Measurements from ENCODE around the gene DMKN. TPM values are rescaled to one million over a fixed set of nuclear protein-coding genes. Genes with fewer than 3 reads are reported as not detected.

DMKN gene
- total and polyA plus RNA-seq, 2 of the 4 experiments (the other 2 are of a cell fraction), result 0.36 to 2.4 TPM

GRCh38 chr19:35478794-35479677 lies 34.4 kb downstream of the DMKN start:
- H3K36me3 ChIP-seq (ENCODE audit: control insufficient read depth, insufficient read depth, low read length), result no peaks in the 10 kb centered on the region
- H3K9ac ChIP-seq (ENCODE audit: low read depth, low read length), result no peak overlapping the region
- no peak overlapping the region for H4K8ac ChIP-seq (ENCODE audit: low read depth in 2 of 2, low read length in 2 of 2)
- peaks cover 3% of the 10 kb centered on the region; the same call in 1 of the 2 replicates for H3K27me3 ChIP-seq (ENCODE audit: control insufficient read depth, insufficient read depth, low read length)
- no peak overlapping the region for H2BK5ac ChIP-seq (ENCODE audit: low read depth, low read length, poor library complexity, severe bottlenecking)
- H3K14ac ChIP-seq (replicated peaks; ENCODE audit: low read depth, low read length), result no peak overlapping the region
- H2AK5ac ChIP-seq (ENCODE audit: low read depth, low read length), result no peak overlapping the region
- no peaks in the 10 kb centered on the region for H4K20me1 ChIP-seq (ENCODE audit: insufficient read depth, low read length)
- H4K5ac ChIP-seq (ENCODE audit: low read depth, low read length), result no peak overlapping the region
- H3K79me1 ChIP-seq (ENCODE audit: low read depth in 1 of 2, low read length in 2 of 2), result no peaks in the 10 kb centered on the region
- intact Hi-C loops (cut with micrococcal nuclease) (no loop called here), in situ Hi-C loops (cut with MboI; ENCODE audit: low sequenced_read_pairs) (no loop called here), dilution Hi-C loops (cut with HindIII; ENCODE audit: low sequenced_read_pairs, unreplicated experiment) (no loop called here)
- ChIA-PET CTCF (interaction anchor here (1.3 kb wide), 1 partner anchor 16 kb away, joined by 4 read pairs; no protein-coding TSS in a partner anchor), POLR2A (ENCODE audit: unreplicated experiment) (no interaction called here)
- H3K27ac ChIP-seq (ENCODE audit: insufficient read depth, low read length), result no peak overlapping the region
- H3K4me1 ChIP-seq (ENCODE audit: control insufficient read depth, insufficient read depth, low read length), result no peaks in the 10 kb centered on the region
- H2AK9ac ChIP-seq (replicated peaks; ENCODE audit: low read depth, low read length, poor library complexity), result no peak overlapping the region
- WGBS, 2 experiments (ENCODE audit: extremely low coverage in 2 of 2, insufficient read length in 1 of 2), result 53% methylated on average over 3 of the region's 21 CpGs; no CpG with 5 or more reads in 1 of the 2 experiments
- no peak overlapping the region for H3K4me2 ChIP-seq (ENCODE audit: low read depth, low read length)
- H2AFZ ChIP-seq (replicated peaks; ENCODE audit: low read length, poor library complexity), result no peak overlapping the region
- H2BK120ac ChIP-seq (ENCODE audit: low read depth, low read length), result no peak overlapping the region
- no peak overlapping the region for H3K4me3 ChIP-seq (ENCODE audit: insufficient read depth, low read depth, low read length)
- H3K9me3 ChIP-seq (ENCODE audit: control insufficient read depth, insufficient read depth, low read length), result no peaks in the 10 kb centered on the region
- no peaks in the 10 kb centered on the region for H3K9me1 ChIP-seq (ENCODE audit: insufficient read depth, low read length)
- H4K91ac ChIP-seq (ENCODE audit: insufficient read depth, low read depth, low read length), result no peak overlapping the region
- no peak overlapping the region for H2BK20ac ChIP-seq (ENCODE audit: low read depth, low read length)
- ATAC-seq (ENCODE audit: low read depth) (no peak), DNase-seq (no peak)
- no peak overlapping the region for H2BK15ac ChIP-seq (ENCODE audit: low read depth, low read length)
- H3K18ac ChIP-seq (ENCODE audit: low read depth, low read length), result no peak overlapping the region
- no peak overlapping the region for H3K4ac ChIP-seq (ENCODE audit: low read depth, low read length)
- no TSS peak for BruUV-seq (replicated peaks)
- H3K56ac ChIP-seq (ENCODE audit: extremely low read depth, insufficient read depth, low read length), result no peak overlapping the region
- no peak overlapping the region for H3K23ac ChIP-seq (ENCODE audit: low read depth, low read length)
- no peak for TF ChIP-seq BHLHE40 (IDR thresholded peaks at IDR 0.05; ENCODE audit: low read depth, low read length)
- no peak for TF ChIP-seq POLR2A (IDR thresholded peaks at IDR 0.05; ENCODE audit: low read depth, low read length)
- no peak for TF ChIP-seq CEBPB (IDR thresholded peaks at IDR 0.05; ENCODE audit: low read depth, low read length)
- no peak for TF ChIP-seq ELK1 (IDR thresholded peaks at IDR 0.05; ENCODE audit: borderline replicate concordance, low read depth, low read length)
- no peak for TF ChIP-seq CHD1 (IDR thresholded peaks at IDR 0.05; ENCODE audit: low read depth, low read length)
- no peak for TF ChIP-seq USF2 (IDR thresholded peaks at IDR 0.05; ENCODE audit: low read depth, low read length)
- TF ChIP-seq MAFK (IDR thresholded peaks at IDR 0.05; ENCODE audit: low read depth, low read length), result no peak
- no peak for TF ChIP-seq FOS (IDR thresholded peaks at IDR 0.05; ENCODE audit: low read depth, low read length)
- TF ChIP-seq RAD21 (IDR thresholded peaks at IDR 0.05; ENCODE audit: low read length), result no peak
- no peak for TF ChIP-seq NFE2L2 (IDR thresholded peaks at IDR 0.05; ENCODE audit: low read depth, low read length)
- TF ChIP-seq RCOR1 (IDR thresholded peaks at IDR 0.05; ENCODE audit: insufficient replicate concordance, low read length), result no peak
- TF ChIP-seq MAZ (IDR thresholded peaks at IDR 0.05; ENCODE audit: borderline replicate concordance, low read depth, low read length), result no peak
- no peak for TF ChIP-seq CTCF (conservative IDR thresholded peaks at IDR 0.05; ENCODE audit: low read depth, low read length)
- no peak for TF ChIP-seq SMC3 (IDR thresholded peaks at IDR 0.05; ENCODE audit: low read depth, low read length)
- TF ChIP-seq RFX5 (IDR thresholded peaks at IDR 0.05; ENCODE audit: low read depth, low read length), result no peak

All from IMR-90 (cell line).